Fibroblast of the aortic adventitia (primary cell): Measurements from ENCODE around the gene FOXN4. TPM values are rescaled to one million over a fixed set of nuclear protein-coding genes. Genes with fewer than 3 reads are reported as not detected.

ENCODE experiments used
- DNase-seq: peaks from one replicate; pipeline ENCODE4 v3.0.0-alpha.2; 2010; ENCODE audit warnings: low read depth
- H3K4me3 ChIP-seq: 2 replicates; pipeline ENCODE4 v1.5.1; 2011; ENCODE audit warnings: low read depth, mild to moderate bottlenecking, control low read depth, low read length, moderate library complexity
- total RNA-seq: library from RNA; depleted of rRNA; stranded (reverse); fragments of >200 nt; gene quantifications from 2 replicates; pipeline ENCODE4 v1.2.3, GENCODE V29; 2012; ENCODE audit warnings: low replicate concordance
- TF ChIP-seq, protein P1 (sequence below): IDR thresholded peaks from 2 replicates; pipeline ENCODE4 v1.5.1; 2011; ENCODE audit warnings: mild to moderate bottlenecking, low read length, control low read depth, inconsistent platforms; ENCODE audit not compliant: insufficient read depth

The FOXN4 gene
- total RNA-seq, 1 donor, result not detected

DNA sequence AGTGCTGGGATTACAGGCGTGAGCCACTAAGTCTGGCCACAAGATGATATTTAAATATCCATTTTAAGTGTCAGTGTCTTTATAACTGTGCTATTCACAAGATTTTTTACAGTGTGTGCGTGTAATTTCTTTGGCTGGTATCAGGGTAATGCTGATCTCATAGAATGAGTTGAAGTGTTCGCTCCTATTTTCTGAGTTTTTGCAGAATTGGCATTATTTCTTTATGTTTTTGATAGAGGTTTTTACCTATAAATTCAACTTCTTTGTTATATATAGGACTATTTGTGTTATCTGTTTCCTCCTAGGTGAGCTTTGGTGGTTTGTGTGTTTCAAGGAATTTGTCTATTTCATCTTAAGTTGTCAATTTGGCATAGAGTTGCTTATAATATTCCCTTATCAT lies 45.6 kb downstream of the FOXN4 start:
- H3K4me3 ChIP-seq, result no peak overlapping the region
- TF ChIP-seq, protein P1, sequence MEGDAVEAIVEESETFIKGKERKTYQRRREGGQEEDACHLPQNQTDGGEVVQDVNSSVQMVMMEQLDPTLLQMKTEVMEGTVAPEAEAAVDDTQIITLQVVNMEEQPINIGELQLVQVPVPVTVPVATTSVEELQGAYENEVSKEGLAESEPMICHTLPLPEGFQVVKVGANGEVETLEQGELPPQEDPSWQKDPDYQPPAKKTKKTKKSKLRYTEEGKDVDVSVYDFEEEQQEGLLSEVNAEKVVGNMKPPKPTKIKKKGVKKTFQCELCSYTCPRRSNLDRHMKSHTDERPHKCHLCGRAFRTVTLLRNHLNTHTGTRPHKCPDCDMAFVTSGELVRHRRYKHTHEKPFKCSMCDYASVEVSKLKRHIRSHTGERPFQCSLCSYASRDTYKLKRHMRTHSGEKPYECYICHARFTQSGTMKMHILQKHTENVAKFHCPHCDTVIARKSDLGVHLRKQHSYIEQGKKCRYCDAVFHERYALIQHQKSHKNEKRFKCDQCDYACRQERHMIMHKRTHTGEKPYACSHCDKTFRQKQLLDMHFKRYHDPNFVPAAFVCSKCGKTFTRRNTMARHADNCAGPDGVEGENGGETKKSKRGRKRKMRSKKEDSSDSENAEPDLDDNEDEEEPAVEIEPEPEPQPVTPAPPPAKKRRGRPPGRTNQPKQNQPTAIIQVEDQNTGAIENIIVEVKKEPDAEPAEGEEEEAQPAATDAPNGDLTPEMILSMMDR, result no peak
- no peak for DNase-seq

DNA sequence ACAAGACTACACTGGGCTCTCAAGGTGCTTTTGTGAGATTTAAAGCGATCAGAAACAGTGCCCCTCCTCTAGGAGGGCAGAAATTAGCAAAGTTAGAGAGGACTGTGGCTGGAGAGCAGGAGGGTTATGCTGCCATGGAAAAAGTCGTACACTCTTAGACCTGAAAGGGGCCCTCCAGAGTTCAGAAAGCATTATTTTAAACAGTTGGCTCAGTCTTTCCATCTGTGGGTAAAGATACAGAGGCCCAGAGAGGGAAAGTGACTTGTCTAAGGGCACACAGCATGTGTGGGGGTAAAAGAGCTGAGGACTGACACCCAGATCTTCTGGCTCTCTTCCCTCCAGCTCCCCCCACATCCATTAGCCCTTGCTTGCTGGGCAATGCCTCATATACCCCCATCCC lies 47.1 kb downstream of the FOXN4 start:
- no peak overlapping the region for H3K4me3 ChIP-seq
- DNase-seq, result no peak
- TF ChIP-seq, protein P1, result no peak

DNA sequence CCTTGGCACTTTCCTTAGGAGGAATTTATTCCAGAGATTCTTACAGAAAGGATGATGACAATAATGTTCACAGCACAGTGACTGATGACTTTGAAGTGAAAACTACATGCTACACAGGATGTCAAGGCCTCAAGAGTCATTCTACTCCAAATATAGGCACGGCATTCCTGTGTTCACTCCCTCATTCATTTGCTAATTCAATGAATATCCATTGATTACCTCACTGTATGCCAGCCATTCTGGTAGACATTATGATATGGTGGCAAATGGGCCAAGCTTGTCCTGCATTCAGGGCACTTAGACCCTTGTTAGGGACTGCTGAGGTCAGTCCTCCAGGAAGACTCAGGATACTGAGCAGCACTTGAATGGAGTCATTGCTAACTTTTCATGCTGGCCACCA lies 48.0 kb downstream of the FOXN4 start:
- DNase-seq, result no peak
- TF ChIP-seq, protein P1, result no peak
- H3K4me3 ChIP-seq, result no peak overlapping the region

DNA sequence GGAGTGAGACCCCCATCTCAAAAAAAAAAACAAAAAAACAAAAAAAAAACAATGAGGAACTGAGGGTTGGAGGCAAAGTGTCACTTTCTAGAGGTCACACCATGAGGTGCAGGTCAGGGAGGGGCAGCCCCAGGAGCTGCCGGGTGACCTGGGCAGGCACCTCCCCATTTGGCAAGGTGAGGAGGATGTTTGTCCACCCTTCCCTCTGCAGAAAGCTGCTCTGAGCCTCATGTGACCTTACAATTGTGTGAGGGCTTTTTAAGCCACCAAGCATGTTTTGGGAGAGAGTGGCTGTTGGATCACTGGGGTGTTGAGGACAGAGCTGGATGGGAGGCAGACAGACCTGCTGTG lies 49.6 kb downstream of the FOXN4 start:
- TF ChIP-seq, protein P1, result no peak
- DNase-seq, result no peak
- H3K4me3 ChIP-seq, result no peak overlapping the region

GRCh38 chr12:109258607-109259544 lies 50.2 kb downstream of the FOXN4 start:
- TF ChIP-seq, protein P1, result no peak
- no peak overlapping the region for H3K4me3 ChIP-seq
- no peak for DNase-seq

GRCh38 chr12:109258201-109258600 lies 50.9 kb downstream of the FOXN4 start:
- H3K4me3 ChIP-seq, result no peak overlapping the region
- TF ChIP-seq, protein P1, result no peak
- no peak for DNase-seq
